ENCODE results near the gene PTGIS.

Gene PTGIS

GRCh38 chr20:49529470-49529869 is 38.5 kb downstream of the PTGIS start:
- DNase-seq (ENCODE audit: low read depth in 3 of 3) = no peak

- DNase-seq (ENCODE audit: low read depth in 3 of 3) = no peak
Observed at GRCh38 chr20:49526568-49526967, 41.4 kb downstream of the PTGIS start.

GRCh38 chr20:49526056-49526455 is 41.9 kb downstream of the PTGIS start:
- no peak for DNase-seq (ENCODE audit: low read depth in 3 of 3)

- no peak for DNase-seq (ENCODE audit: low read depth in 3 of 3)
Observed at GRCh38 chr20:49523767-49524360, 44.1 kb downstream of the PTGIS start.

GRCh38 chr20:49521356-49521755 is 46.6 kb downstream of the PTGIS start:
- DNase-seq (ENCODE audit: low read depth in 3 of 3) = no peak

- DNase-seq (ENCODE audit: low read depth in 3 of 3) = no peak
Observed at GRCh38 chr20:49519777-49520359, 48.1 kb downstream of the PTGIS start.

- no peak for DNase-seq (ENCODE audit: low read depth in 3 of 3)
Observed at GRCh38 chr20:49519212-49519712, 48.7 kb downstream of the PTGIS start.

- no peak for DNase-seq (ENCODE audit: low read depth in 3 of 3)
Observed at GRCh38 chr20:49518576-49518975, 49.4 kb downstream of the PTGIS start.

- DNase-seq (ENCODE audit: low read depth in 3 of 3) = no peak
Observed at GRCh38 chr20:49517805-49518100, 50.2 kb downstream of the PTGIS start.

- DNase-seq (ENCODE audit: low read depth in 3 of 3) = no peak
Observed at GRCh38 chr20:49516916-49517804, 50.8 kb downstream of the PTGIS start.

- no peak for DNase-seq (ENCODE audit: low read depth in 3 of 3)
Observed at GRCh38 chr20:49515586-49515985, 52.4 kb downstream of the PTGIS start.

- no peak for DNase-seq (ENCODE audit: low read depth in 3 of 3)
Observed at GRCh38 chr20:49513517-49513916, 54.4 kb downstream of the PTGIS start.

- DNase-seq (ENCODE audit: low read depth in 3 of 3) = no peak
Observed at GRCh38 chr20:49513009-49513408, 54.9 kb downstream of the PTGIS start.

- DNase-seq (ENCODE audit: low read depth in 3 of 3) = no peak
Observed at GRCh38 chr20:49511788-49512525, 56.0 kb downstream of the PTGIS start.

- DNase-seq (ENCODE audit: low read depth in 3 of 3) = no peak
Observed at GRCh38 chr20:49510562-49511122, 57.3 kb downstream of the PTGIS start.

- DNase-seq (ENCODE audit: low read depth in 3 of 3) = no peak
Observed at GRCh38 chr20:49508435-49509199, 59.3 kb downstream of the PTGIS start.

- DNase-seq (ENCODE audit: low read depth in 3 of 3) = no peak
Observed at GRCh38 chr20:49507741-49508434, 60.0 kb downstream of the PTGIS start.

- no peak for DNase-seq (ENCODE audit: low read depth in 3 of 3)
Observed at GRCh38 chr20:49505518-49505917, 62.4 kb downstream of the PTGIS start.

- no peak for DNase-seq (ENCODE audit: low read depth in 3 of 3)
Observed at GRCh38 chr20:49503176-49503575, 64.8 kb downstream of the PTGIS start.

- DNase-seq (ENCODE audit: low read depth in 3 of 3) = no peak
Observed at GRCh38 chr20:49501917-49502316, 66.0 kb downstream of the PTGIS start.

GRCh38 chr20:49497398-49497669 is 70.6 kb downstream of the PTGIS start:
- no peak for DNase-seq (ENCODE audit: low read depth in 3 of 3)

Measured in stimulated activated CD4-positive, alpha-beta T cell treated with anti-CD3 and anti-CD28 coated beads, TNF-alpha, amount 100 ng/mL, for 48 hours (primary cell).